Measurements from ENCODE around the gene SETSIP. TPM values are rescaled to one million over a fixed set of nuclear protein-coding genes. Genes with fewer than 3 reads are reported as not detected.

Gene SETSIP
- total RNA-seq, 1 experiment from 2014 or later, result not detected

DNA sequence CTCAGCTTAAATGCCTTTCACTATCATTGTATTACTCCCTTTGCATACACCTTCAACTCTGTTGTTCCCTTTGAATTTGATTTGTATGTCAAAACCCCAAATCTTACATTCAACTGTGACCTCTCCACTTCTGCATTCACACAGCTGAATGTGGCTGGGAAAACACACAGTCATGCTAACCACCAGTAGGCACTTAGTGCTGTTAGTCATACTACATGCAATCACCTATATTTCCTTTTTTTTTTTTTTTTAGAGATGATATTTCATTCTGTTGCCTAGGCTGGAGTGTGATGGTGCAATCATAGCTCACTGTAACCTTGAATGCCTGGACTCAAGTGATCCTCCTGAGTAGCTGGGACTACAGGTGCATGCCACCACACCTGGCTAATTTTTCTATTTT lies 21.1 kb upstream of the SETSIP start:
- Histone ChIP-seq H3K4me3 (ENCODE audit: low read depth in 2 of 2, low read length in 2 of 2) (no peak overlapping the region), H3K27me3 (ENCODE audit: control insufficient read depth, insufficient read depth, low read length) (no peaks in the 10 kb centered on the region; the same call in 1 of the 2 replicates), H3K4me1 (ENCODE audit: control insufficient read depth, insufficient read depth, low read length) (no peaks in the 10 kb centered on the region), H3K36me3 (ENCODE audit: control insufficient read depth, insufficient read depth, low read length) (no peaks in the 10 kb centered on the region), H3K27ac (ENCODE audit: low read length) (no peak overlapping the region), H3K9me3 (ENCODE audit: control insufficient read depth, insufficient read depth, low read depth, low read length) (no peaks in the 10 kb centered on the region)
- CTCF ChIA-PET, result no interaction called here
- DNase-seq (ENCODE audit: low read depth, low spot score) (no peak), ATAC-seq (no peak)
- intact Hi-C loops (cut with micrococcal nuclease; ENCODE audit: unreplicated experiment) (no loop called here), in situ Hi-C loops (cut with HindIII; ENCODE audit: low pct_unique_long_range_greater_than_20kb, low sequenced_read_pairs) (no loop called here)
- TF ChIP-seq CTCF (IDR thresholded peaks at IDR 0.05), result no peak
- TF ChIP-seq TCF7L2 (IDR thresholded peaks at IDR 0.05; ENCODE audit: low read depth, low read length), result no peak
- no peak for TF ChIP-seq REST (IDR thresholded peaks at IDR 0.05; ENCODE audit: insufficient read depth in 1 of 2, low read depth in 2 of 2, low read length in 1 of 2)
- no peak for TF ChIP-seq POLR2AphosphoS5 (IDR thresholded peaks at IDR 0.05; ENCODE audit: low read depth, low read length)
- no peak for TF ChIP-seq SIN3A (IDR thresholded peaks at IDR 0.05; ENCODE audit: borderline replicate concordance, insufficient read depth, low read depth, low read length)
- no TSS peak for BruUV-seq (replicated peaks)
- POLR2A ChIA-PET, result no interaction called here

DNA sequence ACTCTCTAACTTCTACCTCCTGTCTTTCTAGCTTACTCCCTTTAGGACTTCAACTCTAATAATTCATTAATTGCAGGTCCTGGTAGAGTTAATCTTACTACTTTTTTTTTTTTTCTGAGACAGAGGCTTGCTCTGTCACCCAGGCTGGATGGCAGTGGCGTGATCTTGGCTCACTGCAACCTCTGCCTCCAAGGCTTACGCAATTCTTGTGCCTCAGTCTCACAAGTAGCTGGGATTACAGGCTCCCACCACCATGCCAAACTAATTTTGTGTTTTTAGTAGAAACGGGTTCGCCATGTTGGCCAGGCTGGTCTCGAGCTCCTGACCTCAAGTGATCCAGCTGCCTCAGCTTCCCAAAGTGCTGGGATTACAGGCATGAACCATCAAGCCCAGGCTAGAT lies 20.7 kb upstream of the SETSIP start:
- in situ Hi-C loops (cut with HindIII; ENCODE audit: low pct_unique_long_range_greater_than_20kb, low sequenced_read_pairs), result no loop called here
- intact Hi-C loops (cut with micrococcal nuclease; ENCODE audit: unreplicated experiment), result no loop called here
- DNase-seq (ENCODE audit: low read depth, low spot score) (no peak), ATAC-seq (no peak)
- BruUV-seq (replicated peaks), result no TSS peak
- Histone ChIP-seq H3K4me3 (ENCODE audit: low read depth in 2 of 2, low read length in 2 of 2) (no peak overlapping the region), H3K36me3 (ENCODE audit: control insufficient read depth, insufficient read depth, low read length) (no peaks in the 10 kb centered on the region), H3K4me1 (ENCODE audit: control insufficient read depth, insufficient read depth, low read length) (no peaks in the 10 kb centered on the region), H3K9me3 (ENCODE audit: control insufficient read depth, insufficient read depth, low read depth, low read length) (no peaks in the 10 kb centered on the region), H3K27ac (ENCODE audit: low read length) (no peak overlapping the region), H3K27me3 (ENCODE audit: control insufficient read depth, insufficient read depth, low read length) (no peaks in the 10 kb centered on the region; the same call in 1 of the 2 replicates)
- TF ChIP-seq SIN3A (IDR thresholded peaks at IDR 0.05; ENCODE audit: borderline replicate concordance, insufficient read depth, low read depth, low read length) (no peak), REST (IDR thresholded peaks at IDR 0.05; ENCODE audit: insufficient read depth in 1 of 2, low read depth in 2 of 2, low read length in 1 of 2) (no peak), TCF7L2 (IDR thresholded peaks at IDR 0.05; ENCODE audit: low read depth, low read length) (no peak), CTCF (IDR thresholded peaks at IDR 0.05) (no peak)
- POLR2A ChIA-PET, result no interaction called here
- CTCF ChIA-PET, result no interaction called here

Measured in Panc1 (cell line).